Activated T-cell treated with anti-CD3 and anti-CD28 coated beads, Interleukin-2, amount 50 U/mL, for 72 hours (primary cell): ENCODE results near the gene NINJ1. TPM values are rescaled to one million over a fixed set of nuclear protein-coding genes. Genes with fewer than 3 reads are reported as not detected.

Source experiments
- ATAC-seq, 2 donors: fragments of 150-1000 bp; cut with Tn5 transposase; replicated peaks in 1 of 2; 2 replicates each; pipeline ENCODE4 v1.10.0; 2021; ENCODE audit warnings: moderate library complexity in 2 of 2, mild to moderate bottlenecking in 1 of 2
- DNase-seq, 2 donors: peaks; one replicate each; pipeline ENCODE4 v3.0.0; 2021 to 2022; ENCODE audit warnings: mixed read lengths in 1 of 2
- H3K27ac Mint-ChIP-seq: one replicate; pipeline ENCODE4 v1.8.0; 2022; ENCODE audit warnings: mild to moderate bottlenecking, moderate library complexity, mixed read lengths
- H3K27me3 Mint-ChIP-seq: one replicate; pipeline ENCODE4 v1.8.0; 2022; ENCODE audit warnings: low read depth, mixed read lengths
- H3K36me3 Mint-ChIP-seq, 2 donors: one replicate each; pipeline ENCODE4 v1.8.0; 2022; ENCODE audit warnings: mixed read lengths in 2 of 2, mild to moderate bottlenecking in 1 of 2; ENCODE audit not compliant: insufficient read depth in 2 of 2
- H3K4me1 Mint-ChIP-seq: one replicate; pipeline ENCODE4 v1.8.0; 2022; ENCODE audit warnings: low read depth, mixed read lengths
- H3K4me3 Mint-ChIP-seq, 2 donors: one replicate each; pipeline ENCODE4 v1.8.0; 2022; ENCODE audit warnings: mild to moderate bottlenecking in 2 of 2, mixed read lengths in 2 of 2, moderate library complexity in 2 of 2
- H3K9me3 Mint-ChIP-seq, 2 donors: one replicate each; pipeline ENCODE4 v1.8.0; 2022; ENCODE audit warnings: mixed read lengths in 2 of 2
- total RNA-seq, 2 donors: library from RNA; stranded (reverse); gene quantifications; one replicate each; pipeline ENCODE4 v1.2.3, GENCODE V29; 2022

Gene NINJ1
- total RNA-seq, 2 donors from 2014 or later = 121 to 124 TPM

GRCh38 chr9:93095205-93096130 lies 38.6 kb downstream of the NINJ1 start:
- no peaks in the 10 kb centered on the region for H3K27me3 Mint-ChIP-seq
- H3K4me1 Mint-ChIP-seq = peaks cover 74% of the 10 kb centered on the region
- peaks cover 10 to 11% of the 10 kb centered on the region in 2 donors for H3K36me3 Mint-ChIP-seq
- DNase-seq (peak; percentile 100), ATAC-seq (peak; percentile 72 to 73)
- peak overlapping the region; percentile 90 to 94 for H3K4me3 Mint-ChIP-seq
- peaks cover 5% of the 10 kb centered on the region in 2 donors for H3K9me3 Mint-ChIP-seq
- H3K27ac Mint-ChIP-seq = peak overlapping the region; percentile 95

- DNase-seq (no peak), ATAC-seq (no peak)
- no peaks in the 10 kb centered on the region for H3K27me3 Mint-ChIP-seq
- H3K4me1 Mint-ChIP-seq = peaks cover 81% of the 10 kb centered on the region
- peak overlapping the region; percentile 95 for H3K27ac Mint-ChIP-seq
- H3K4me3 Mint-ChIP-seq = peak overlapping the region; percentile 90 to 94
- H3K9me3 Mint-ChIP-seq = peaks cover 5 to 8% of the 10 kb centered on the region in 2 donors
- H3K36me3 Mint-ChIP-seq = peaks cover 16% of the 10 kb centered on the region in 2 donors
Measured at GRCh38 chr9:93094658-93095204, 39.3 kb downstream of the NINJ1 start.

- Mint-ChIP-seq H3K4me1 (peaks cover 83% of the 10 kb centered on the region), H3K4me3 (peak overlapping the region; percentile 90 to 94), H3K9me3 (peaks cover 5 to 8% of the 10 kb centered on the region in 2 donors), H3K27me3 (no peaks in the 10 kb centered on the region), H3K36me3 (peaks cover 18 to 23% of the 10 kb centered on the region in 2 donors), H3K27ac (peak overlapping the region; percentile 95)
- ATAC-seq (no peak), DNase-seq (no peak)
Measured at GRCh38 chr9:93093877-93094657, 40.0 kb downstream of the NINJ1 start.

- H3K36me3 Mint-ChIP-seq = peaks cover 18 to 26% of the 10 kb centered on the region in 2 donors
- peaks cover 5 to 8% of the 10 kb centered on the region in 2 donors for H3K9me3 Mint-ChIP-seq
- no peak for ATAC-seq
- peak overlapping the region; percentile 90 to 94 for H3K4me3 Mint-ChIP-seq
- DNase-seq = peak; percentile 37 to 41
- peaks cover 83% of the 10 kb centered on the region for H3K4me1 Mint-ChIP-seq
- H3K27ac Mint-ChIP-seq = peak overlapping the region; percentile 80
- H3K27me3 Mint-ChIP-seq = no peaks in the 10 kb centered on the region
Measured at GRCh38 chr9:93093127-93093876, 40.7 kb downstream of the NINJ1 start.

- Mint-ChIP-seq H3K27ac (peak overlapping the region; percentile 88), H3K27me3 (no peaks in the 10 kb centered on the region), H3K4me3 (peak overlapping the region; percentile 90 to 94), H3K36me3 (peaks cover 18 to 26% of the 10 kb centered on the region in 2 donors), H3K4me1 (peaks cover 81% of the 10 kb centered on the region), H3K9me3 (peaks cover 5 to 8% of the 10 kb centered on the region in 2 donors)
- DNase-seq (no peak), ATAC-seq (no peak)
Measured at GRCh38 chr9:93092251-93092991, 41.6 kb downstream of the NINJ1 start.

- Mint-ChIP-seq H3K9me3 (peaks cover 5 to 8% of the 10 kb centered on the region in 2 donors), H3K27me3 (no peaks in the 10 kb centered on the region), H3K4me3 (peak overlapping the region; percentile 63 to 90), H3K4me1 (peaks cover 77% of the 10 kb centered on the region), H3K36me3 (peaks cover 21 to 28% of the 10 kb centered on the region in 2 donors), H3K27ac (peak overlapping the region; percentile 88)
- DNase-seq = peak; percentile 81 to 87
- ATAC-seq = peak; percentile 53 to 57
Measured at GRCh38 chr9:93091453-93092081, 42.5 kb downstream of the NINJ1 start.

- peak overlapping the region; percentile 63 to 90 for H3K4me3 Mint-ChIP-seq
- peaks cover 77% of the 10 kb centered on the region for H3K4me1 Mint-ChIP-seq
- ATAC-seq (no peak), DNase-seq (no peak)
- peak overlapping the region; percentile 88 for H3K27ac Mint-ChIP-seq
- H3K27me3 Mint-ChIP-seq = no peaks in the 10 kb centered on the region
- peaks cover 5 to 8% of the 10 kb centered on the region in 2 donors for H3K9me3 Mint-ChIP-seq
- peaks cover 22 to 30% of the 10 kb centered on the region in 2 donors for H3K36me3 Mint-ChIP-seq
Measured at GRCh38 chr9:93091056-93091452, 43.0 kb downstream of the NINJ1 start.

- no peak overlapping the region for H3K4me3 Mint-ChIP-seq
- ATAC-seq (no peak), DNase-seq (no peak)
- H3K36me3 Mint-ChIP-seq = peaks cover 25 to 37% of the 10 kb centered on the region in 2 donors
- peaks cover 5 to 10% of the 10 kb centered on the region in 2 donors for H3K9me3 Mint-ChIP-seq
- no peaks in the 10 kb centered on the region for H3K27me3 Mint-ChIP-seq
- no peak overlapping the region for H3K27ac Mint-ChIP-seq
- H3K4me1 Mint-ChIP-seq = peaks cover 83% of the 10 kb centered on the region
Measured at GRCh38 chr9:93090091-93090655, 43.9 kb downstream of the NINJ1 start.

GRCh38 chr9:93089481-93089991 lies 44.5 kb downstream of the NINJ1 start:
- no peak overlapping the region for H3K27ac Mint-ChIP-seq
- ATAC-seq (no peak), DNase-seq (no peak)
- H3K4me1 Mint-ChIP-seq = peaks cover 76% of the 10 kb centered on the region
- no peaks in the 10 kb centered on the region for H3K27me3 Mint-ChIP-seq
- peaks cover 5 to 10% of the 10 kb centered on the region in 2 donors for H3K9me3 Mint-ChIP-seq
- H3K36me3 Mint-ChIP-seq = peaks cover 25 to 41% of the 10 kb centered on the region in 2 donors
- no peak overlapping the region for H3K4me3 Mint-ChIP-seq

GRCh38 chr9:93089024-93089423 lies 45.0 kb downstream of the NINJ1 start:
- Mint-ChIP-seq H3K4me1 (peaks cover 72% of the 10 kb centered on the region), H3K27me3 (no peaks in the 10 kb centered on the region), H3K9me3 (peaks cover 5 to 10% of the 10 kb centered on the region in 2 donors), H3K27ac (no peak overlapping the region), H3K36me3 (peaks cover 25 to 41% of the 10 kb centered on the region in 2 donors), H3K4me3 (no peak overlapping the region)
- no peak for DNase-seq
- ATAC-seq = no peak

GRCh38 chr9:93088656-93089015 lies 45.4 kb downstream of the NINJ1 start:
- no peak overlapping the region for H3K4me3 Mint-ChIP-seq
- peaks cover 5 to 11% of the 10 kb centered on the region in 2 donors for H3K9me3 Mint-ChIP-seq
- no peaks in the 10 kb centered on the region for H3K27me3 Mint-ChIP-seq
- ATAC-seq (no peak), DNase-seq (no peak)
- peaks cover 27 to 43% of the 10 kb centered on the region in 2 donors for H3K36me3 Mint-ChIP-seq
- no peak overlapping the region for H3K27ac Mint-ChIP-seq
- peaks cover 72% of the 10 kb centered on the region for H3K4me1 Mint-ChIP-seq
